PC-3 (cell line): Measurements from ENCODE around the gene FCAMR.

Experiments used
- CTCF ChIP-seq: fragments of 300-600 bp; sonication (generic); conservative IDR thresholded peaks from 2 replicates; pipeline ENCODE4 v1.5.1; 2017; ENCODE audit warnings: antibody characterized with exemption, low read depth, mild to moderate bottlenecking, low read length
- EZH2 ChIP-seq: fragments of 300-600 bp; sonication (generic); IDR thresholded peaks from one replicate; pipeline ENCODE4 v1.6.1; 2017; ENCODE audit warnings: antibody characterized with exemption, mild to moderate bottlenecking, low read length; ENCODE audit not compliant: unreplicated experiment
- EZH2phosphoT487 ChIP-seq: fragments of 300-600 bp; sonication (generic); IDR thresholded peaks from 2 replicates; pipeline ENCODE4 v1.6.1; 2018; ENCODE audit warnings: mild to moderate bottlenecking, antibody characterized with exemption, low read length, borderline replicate concordance

GRCh38 chr1:206955476-206956451 lies 14.5 kb downstream of the FCAMR start:
- TF ChIP-seq CTCF (no peak), EZH2 (no peak), EZH2phosphoT487 (no peak)
